Measurements from ENCODE around the gene FOXE1.

DNA sequence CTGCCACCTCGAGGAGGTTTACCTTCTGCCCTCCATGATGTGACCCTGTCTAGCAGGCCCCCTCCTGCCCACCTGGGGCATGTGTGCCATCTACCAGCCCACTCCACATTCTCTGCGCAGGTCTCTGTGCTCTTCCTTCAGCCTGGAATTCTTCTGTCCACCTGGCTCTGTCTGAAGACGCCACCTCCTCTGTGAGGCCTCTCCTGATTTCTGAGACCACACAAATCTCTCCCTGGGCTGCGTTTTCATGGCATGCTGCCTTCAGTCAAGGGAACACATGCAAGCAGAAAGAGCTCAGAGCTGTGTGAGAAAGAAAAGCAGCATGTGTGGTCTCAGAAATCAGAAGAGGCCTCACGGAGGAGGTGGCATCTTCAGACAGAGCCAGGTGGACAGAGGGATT is 22.1 kb downstream of the FOXE1 start:
- TF ChIP-seq CTCF (IDR thresholded peaks at IDR 0.05; ENCODE audit: low read depth, low read length, poor library complexity, severe bottlenecking) (no peak), EZH2phosphoT487 (IDR thresholded peaks at IDR 0.05; ENCODE audit: borderline replicate concordance, low read length) (no peak)

Data from DOHH2 (cell line).